Measurements from ENCODE around the gene NFATC4.

The NFATC4 gene

GRCh38 chr14:24401810-24402702, 34.1 kb downstream of the NFATC4 start:
- no peaks in the 10 kb centered on the region for H4K20me1 ChIP-seq (ENCODE audit: insufficient read depth, low read length)
- no peaks in the 10 kb centered on the region for H3F3A ChIP-seq (ENCODE audit: insufficient read depth, low read length)
- H2AFZ ChIP-seq (ENCODE audit: low read length) = no peak overlapping the region
- H3K4me3 ChIP-seq (ENCODE audit: low read depth, low read length, poor library complexity, severe bottlenecking) = no peak overlapping the region
- H3K36me3 ChIP-seq (ENCODE audit: insufficient read depth, low read length) = no peaks in the 10 kb centered on the region
- no peaks in the 10 kb centered on the region for H3K79me2 ChIP-seq (ENCODE audit: insufficient read depth, low read length)
- TF ChIP-seq CTCF (IDR thresholded peaks at IDR 0.05; ENCODE audit: low read length) = no peak
- no peak for TF ChIP-seq EZH2 (IDR thresholded peaks at IDR 0.05; ENCODE audit: borderline replicate concordance, low read length)
- H3K27ac ChIP-seq (ENCODE audit: low read depth, low read length, poor library complexity, severe bottlenecking) = no peak overlapping the region
- H3K4me2 ChIP-seq (ENCODE audit: low read length) = no peak overlapping the region
- H3K27me3 ChIP-seq (ENCODE audit: insufficient read depth, low read length) = no peaks in the 10 kb centered on the region
- H3K4me1 ChIP-seq (ENCODE audit: insufficient read depth, low read length, severe bottlenecking) = peaks cover 17% of the 10 kb centered on the region
- H3K9ac ChIP-seq (ENCODE audit: low read length) = no peak overlapping the region
- no peaks in the 10 kb centered on the region for H3K9me3 ChIP-seq (ENCODE audit: low read length)
- H3K9me2 ChIP-seq (ENCODE audit: low read depth, low read length) = no peaks in the 10 kb centered on the region

- Histone ChIP-seq H3K9me2 (ENCODE audit: low read depth, low read length) (no peaks in the 10 kb centered on the region), H4K20me1 (ENCODE audit: insufficient read depth, low read length) (no peaks in the 10 kb centered on the region), H3K9me3 (ENCODE audit: low read length) (no peaks in the 10 kb centered on the region), H3K4me3 (ENCODE audit: low read depth, low read length, poor library complexity, severe bottlenecking) (no peak overlapping the region), H3K36me3 (ENCODE audit: insufficient read depth, low read length) (no peaks in the 10 kb centered on the region), H3F3A (ENCODE audit: insufficient read depth, low read length) (no peaks in the 10 kb centered on the region), H3K4me2 (ENCODE audit: low read length) (no peak overlapping the region), H3K27ac (ENCODE audit: low read depth, low read length, poor library complexity, severe bottlenecking) (no peak overlapping the region), H3K79me2 (ENCODE audit: insufficient read depth, low read length) (no peaks in the 10 kb centered on the region), H3K27me3 (ENCODE audit: insufficient read depth, low read length) (no peaks in the 10 kb centered on the region), H2AFZ (ENCODE audit: low read length) (no peak overlapping the region), H3K4me1 (ENCODE audit: insufficient read depth, low read length, severe bottlenecking) (peaks cover 22% of the 10 kb centered on the region), H3K9ac (ENCODE audit: low read length) (no peak overlapping the region)
- TF ChIP-seq EZH2 (IDR thresholded peaks at IDR 0.05; ENCODE audit: borderline replicate concordance, low read length) (no peak), CTCF (IDR thresholded peaks at IDR 0.05; ENCODE audit: low read length) (no peak)
Observed at GRCh38 chr14:24403294-24403998, 35.5 kb downstream of the NFATC4 start.

GRCh38 chr14:24404814-24405213, 36.8 kb downstream of the NFATC4 start:
- no peak overlapping the region for H3K4me2 ChIP-seq (ENCODE audit: low read length)

More at GRCh38 chr14:24404814-24405213, 36.8 kb downstream of the NFATC4 start:
- no peak for TF ChIP-seq EZH2 (IDR thresholded peaks at IDR 0.05; ENCODE audit: borderline replicate concordance, low read length)
- TF ChIP-seq CTCF (IDR thresholded peaks at IDR 0.05; ENCODE audit: low read length) = no peak
- no peaks in the 10 kb centered on the region for H3F3A ChIP-seq (ENCODE audit: insufficient read depth, low read length)
- no peak overlapping the region for H3K27ac ChIP-seq (ENCODE audit: low read depth, low read length, poor library complexity, severe bottlenecking)
- H3K79me2 ChIP-seq (ENCODE audit: insufficient read depth, low read length) = no peaks in the 10 kb centered on the region
- H3K36me3 ChIP-seq (ENCODE audit: insufficient read depth, low read length) = no peaks in the 10 kb centered on the region
- no peaks in the 10 kb centered on the region for H3K9me3 ChIP-seq (ENCODE audit: low read length)
- H3K4me1 ChIP-seq (ENCODE audit: insufficient read depth, low read length, severe bottlenecking) = peaks cover 25% of the 10 kb centered on the region
- no peaks in the 10 kb centered on the region for H4K20me1 ChIP-seq (ENCODE audit: insufficient read depth, low read length)
- no peaks in the 10 kb centered on the region for H3K9me2 ChIP-seq (ENCODE audit: low read depth, low read length)
- no peak overlapping the region for H3K9ac ChIP-seq (ENCODE audit: low read length)
- no peak overlapping the region for H2AFZ ChIP-seq (ENCODE audit: low read length)
- H3K4me3 ChIP-seq (ENCODE audit: low read depth, low read length, poor library complexity, severe bottlenecking) = no peak overlapping the region
- H3K27me3 ChIP-seq (ENCODE audit: insufficient read depth, low read length) = no peaks in the 10 kb centered on the region
